Measurements from ENCODE around the gene ZNF850. TPM values are rescaled to one million over a fixed set of nuclear protein-coding genes. Genes with fewer than 3 reads are reported as not detected.
A peak's percentile ranks its signal among the peaks of the same experiment; 100 is the strongest.

Gene ZNF850
- polyA plus RNA-seq, 12 donors = 1.0 to 2.7 (median 1.7) TPM; not detected in 1

DNA sequence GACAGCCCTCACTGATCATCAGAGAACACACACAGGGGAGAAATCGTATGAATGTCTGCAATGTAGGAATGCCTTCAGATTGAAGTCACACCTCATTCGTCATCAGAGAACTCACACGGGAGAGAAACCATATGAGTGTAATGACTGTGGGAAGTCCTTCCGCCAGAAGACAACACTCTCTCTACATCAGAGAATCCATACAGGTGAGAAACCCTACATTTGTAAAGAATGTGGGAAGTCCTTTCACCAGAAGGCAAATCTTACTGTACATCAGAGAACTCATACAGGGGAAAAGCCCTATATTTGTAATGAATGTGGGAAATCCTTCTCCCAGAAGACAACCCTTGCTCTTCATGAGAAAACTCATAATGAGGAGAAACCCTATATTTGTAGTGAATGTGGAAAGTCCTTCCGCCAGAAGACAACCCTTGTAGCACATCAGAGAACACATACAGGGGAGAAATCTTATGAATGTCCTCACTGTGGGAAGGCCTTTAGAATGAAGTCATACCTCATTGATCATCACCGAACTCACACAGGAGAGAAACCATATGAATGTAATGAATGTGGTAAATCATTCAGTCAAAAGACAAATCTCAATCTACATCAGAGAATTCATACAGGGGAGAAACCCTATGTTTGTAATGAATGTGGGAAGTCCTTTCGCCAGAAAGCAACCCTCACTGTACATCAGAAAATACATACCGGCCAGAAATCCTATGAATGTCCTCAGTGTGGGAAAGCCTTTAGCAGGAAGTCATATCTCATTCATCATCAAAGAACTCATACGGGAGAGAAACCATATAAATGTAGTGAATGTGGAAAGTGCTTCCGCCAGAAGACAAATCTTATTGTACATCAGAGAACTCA lies 52.7 kb downstream of the ZNF850 start:
- no peak for DNase-seq

DNA sequence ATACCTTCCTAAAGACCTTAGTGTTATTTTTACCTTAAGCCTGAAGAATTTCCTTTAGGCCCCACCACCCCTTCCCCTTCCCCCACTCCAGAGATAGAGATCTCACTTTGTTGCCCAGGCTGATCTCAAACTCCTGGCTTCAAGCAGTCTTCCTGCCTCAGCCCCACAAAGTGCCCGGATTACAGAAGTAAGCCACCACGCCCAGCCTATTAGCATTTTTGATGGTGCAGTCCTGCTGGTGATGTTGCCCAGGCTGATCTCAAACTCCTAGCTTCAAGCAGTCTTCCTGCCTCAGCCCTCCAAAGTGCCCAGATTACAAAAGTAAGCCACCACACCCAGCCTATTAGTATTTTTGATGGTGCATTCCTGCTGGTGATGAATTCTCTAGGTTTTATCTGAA lies 63.2 kb downstream of the ZNF850 start:
- no peak for DNase-seq

DNA sequence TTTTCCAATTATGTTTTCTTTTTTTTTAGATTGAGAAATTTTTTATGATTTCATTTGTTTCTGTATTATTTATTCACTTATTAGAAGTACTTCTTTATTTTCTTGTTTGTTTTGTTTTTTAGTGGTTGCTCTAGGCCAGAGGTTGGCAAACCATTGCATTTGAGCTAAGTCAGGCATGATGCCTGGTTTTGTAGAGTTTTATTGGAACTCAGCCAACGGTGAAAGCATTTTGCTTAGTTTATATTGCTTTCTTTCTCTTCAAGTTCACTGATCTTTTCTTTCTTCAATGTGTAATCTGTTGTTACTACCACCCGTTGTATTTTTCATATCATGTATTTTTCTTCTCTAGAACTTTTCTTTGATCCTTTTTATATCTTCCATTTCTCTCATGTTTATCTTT lies 65.5 kb downstream of the ZNF850 start:
- no peak for DNase-seq

DNA sequence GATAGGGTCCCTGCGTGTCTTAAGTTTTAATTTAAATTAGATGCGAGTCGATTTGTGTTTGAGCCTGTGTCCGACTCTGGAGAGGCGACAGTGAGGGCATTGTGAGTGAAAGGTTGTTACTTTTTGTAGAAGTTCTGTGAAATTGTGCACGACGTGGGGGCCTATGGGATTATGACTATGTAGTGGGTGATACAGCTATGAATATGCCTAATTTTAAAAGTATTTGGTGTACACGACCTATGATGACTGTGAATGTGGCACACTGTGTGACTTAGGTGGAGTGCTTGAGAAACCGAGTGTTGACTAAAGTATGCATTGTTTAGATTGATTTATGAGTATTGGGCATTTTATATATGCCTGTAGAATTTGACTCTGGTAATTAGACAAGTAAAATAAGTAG lies 84.5 kb downstream of the ZNF850 start:
- DNase-seq = no peak

DNA sequence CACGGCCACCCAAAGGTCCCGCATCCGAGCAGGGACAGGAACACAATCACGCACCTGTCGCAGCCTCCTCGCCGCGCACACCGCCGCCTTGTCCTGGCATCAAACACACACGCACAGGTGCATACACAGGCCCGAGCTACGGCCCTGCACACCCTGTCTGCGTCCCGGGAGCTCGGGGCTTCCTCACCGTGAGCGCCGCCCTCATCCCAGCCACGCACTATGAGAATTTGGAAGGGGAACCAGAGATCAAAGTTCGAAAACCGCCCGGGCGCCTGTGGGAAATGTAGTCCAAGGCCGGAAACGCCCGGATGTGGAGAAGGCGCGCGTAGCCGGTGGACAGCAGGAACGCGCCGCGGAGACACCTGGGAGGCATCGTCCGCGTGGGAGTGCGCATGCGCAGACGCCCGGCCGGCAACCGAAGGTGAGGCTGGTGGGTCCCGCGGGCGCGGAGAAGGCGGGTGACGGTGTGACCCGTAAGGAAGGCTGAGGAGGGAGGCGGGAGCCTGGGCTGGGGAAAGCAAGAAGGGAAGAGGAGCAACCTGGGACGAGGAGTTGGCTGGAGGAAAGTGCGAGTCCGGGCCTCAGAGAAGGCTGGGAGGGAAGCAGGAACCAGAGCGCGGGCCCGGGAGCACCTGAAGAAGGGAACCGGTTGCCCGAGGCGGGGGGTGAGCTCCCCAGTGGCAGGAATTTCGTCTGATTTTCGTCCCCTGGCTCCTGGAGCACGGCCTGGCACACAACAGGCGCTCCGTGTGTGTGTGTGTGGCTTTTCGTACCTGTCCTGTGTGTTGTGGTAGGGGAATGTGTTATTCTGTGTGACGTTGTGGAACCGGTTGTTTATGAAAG lies 85.2 kb downstream of the ZNF850 start, which contains the start of gene ZNF567:
ZNF567 (plus strand) TSS at position 399 of the 843 bp plus-strand sequence. CDS start 7,256 bp downstream, outside the sequence.
- peak; percentile 96 for DNase-seq

DNA sequence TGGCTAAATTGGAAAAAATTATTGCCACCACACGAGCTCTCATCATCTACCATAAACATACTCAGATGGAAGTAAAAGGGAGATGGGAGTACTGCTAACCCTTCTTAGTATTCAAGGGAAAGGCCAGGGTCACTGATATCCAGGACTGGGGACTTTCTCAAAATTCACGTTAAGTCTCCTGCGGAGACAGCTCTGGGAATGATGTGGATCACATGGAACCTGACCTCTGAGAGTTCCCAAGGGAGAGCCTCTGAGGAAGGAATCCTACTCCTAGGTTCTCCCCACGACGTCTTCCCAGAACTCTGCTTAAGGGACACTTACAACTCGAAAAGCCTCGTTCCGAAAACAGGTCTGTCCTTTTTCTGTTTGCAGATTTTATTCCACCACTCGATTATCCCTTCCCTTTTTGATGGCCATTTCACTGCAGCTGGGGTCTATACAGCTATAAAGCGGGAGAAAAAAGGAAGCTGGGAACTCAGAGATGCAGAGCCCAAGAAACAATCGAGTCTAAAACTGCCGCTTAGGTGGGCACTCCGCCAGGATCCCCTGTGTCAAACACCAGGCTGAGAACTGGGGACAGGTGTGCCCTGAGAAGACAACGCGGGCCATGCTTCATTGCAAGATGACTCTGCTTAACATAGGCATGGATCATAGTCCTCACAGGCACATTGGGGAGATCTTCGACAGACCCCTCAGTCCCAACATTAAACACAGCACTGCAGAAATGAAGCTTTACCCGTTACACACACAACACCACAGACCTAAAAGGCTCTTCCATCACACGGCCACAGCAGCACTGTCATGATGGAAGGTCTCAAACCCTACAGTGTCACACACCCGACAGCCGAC lies 86.0 kb downstream of the ZNF850 start:
- peak; percentile 45 for DNase-seq

DNA sequence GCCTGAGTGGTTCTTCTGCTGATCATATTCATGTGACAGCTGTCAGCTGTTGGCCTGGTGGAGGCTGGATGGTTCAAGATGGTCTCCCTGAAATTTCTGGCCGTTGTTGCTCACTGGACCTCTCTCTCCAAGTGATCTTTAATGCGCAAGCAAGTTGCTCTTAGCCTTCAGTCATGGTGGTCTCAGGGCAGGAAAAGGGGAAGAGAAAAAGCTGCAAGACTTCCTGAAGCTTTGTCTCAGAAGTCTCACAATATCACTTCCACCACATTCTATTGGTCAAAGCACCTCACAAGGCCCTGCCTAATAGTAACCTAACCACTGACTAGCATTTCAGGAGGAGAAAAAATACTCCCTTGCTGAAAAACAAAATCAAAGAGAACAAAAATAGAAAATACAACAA lies 86.8 kb downstream of the ZNF850 start:
- no peak for DNase-seq

DNA sequence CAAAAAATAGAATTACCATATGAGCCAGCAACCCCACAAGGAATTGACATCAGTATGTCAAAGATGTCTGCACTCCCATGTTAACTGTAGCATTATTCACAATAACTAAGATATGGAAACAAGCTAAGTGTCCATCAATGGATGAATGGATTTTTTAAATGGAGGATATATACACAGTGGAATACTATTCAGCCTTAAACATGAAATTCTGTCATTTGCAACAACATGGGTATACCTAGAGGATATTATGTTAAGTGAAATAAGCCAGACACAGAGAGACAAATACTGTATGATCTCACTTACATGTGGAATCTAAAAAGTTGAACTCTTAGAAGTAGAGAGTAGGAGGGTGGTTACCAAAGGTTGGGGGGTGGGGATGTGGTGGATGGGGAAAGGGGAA lies 93.2 kb downstream of the ZNF850 start:
- DNase-seq = no peak

DNA sequence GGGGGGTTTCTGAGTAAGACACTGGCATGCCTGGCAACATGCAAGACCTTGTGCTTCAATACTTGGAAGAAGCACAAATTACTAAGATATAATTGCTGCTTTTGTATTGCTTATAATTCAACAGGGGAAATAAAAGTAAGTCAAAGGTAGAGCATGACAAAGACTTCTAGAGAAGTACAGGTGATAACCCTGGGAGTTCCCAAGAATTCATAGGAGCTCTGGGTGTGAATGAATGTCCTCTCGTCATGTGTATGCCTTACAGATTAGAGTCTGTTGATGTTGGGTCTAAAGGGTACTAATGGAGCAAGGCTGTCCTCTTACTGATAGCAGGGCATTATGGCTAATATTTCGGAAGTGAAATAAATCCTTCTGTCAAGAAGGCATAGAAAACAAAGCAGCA lies 98.4 kb downstream of the ZNF850 start:
- no peak for DNase-seq

DNA sequence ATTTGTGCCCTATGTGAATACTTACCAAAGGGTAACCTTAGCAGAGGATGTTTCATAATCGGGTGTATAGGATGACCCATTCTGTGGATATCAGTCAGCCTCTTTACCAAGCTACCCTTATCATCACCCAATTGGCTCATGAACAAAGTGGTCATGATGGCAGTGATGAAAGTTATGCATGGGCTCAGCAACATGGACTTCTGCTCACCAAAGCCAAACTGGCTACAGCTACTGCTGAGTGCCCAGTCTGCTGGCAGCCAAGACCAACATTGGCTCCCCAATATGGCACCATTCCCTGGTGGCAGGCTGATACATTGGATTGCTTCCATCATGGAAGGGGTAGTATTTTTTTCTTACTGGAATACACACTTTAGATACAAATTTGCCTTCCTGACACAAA lies 100.2 kb downstream of the ZNF850 start:
- no peak for DNase-seq

DNA sequence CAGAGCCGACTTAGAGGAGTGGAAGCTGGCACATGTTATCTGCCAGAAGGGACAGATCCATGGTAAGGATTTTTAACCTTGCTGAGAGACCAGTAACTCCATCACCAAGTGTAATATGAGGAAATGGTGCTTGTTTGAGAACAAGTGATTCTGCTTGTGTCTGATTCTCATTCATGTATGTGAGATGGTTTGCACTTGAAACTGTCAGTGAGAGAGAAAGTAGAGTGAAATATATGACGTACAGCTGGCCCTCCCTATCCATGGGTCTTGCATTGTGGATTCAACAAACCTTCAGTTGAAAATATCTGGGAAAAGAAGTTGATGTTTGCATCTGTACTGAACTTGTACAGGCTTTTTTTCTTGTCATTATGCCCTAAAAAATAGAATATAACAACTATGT lies 104.0 kb downstream of the ZNF850 start:
- no peak for DNase-seq

DNA sequence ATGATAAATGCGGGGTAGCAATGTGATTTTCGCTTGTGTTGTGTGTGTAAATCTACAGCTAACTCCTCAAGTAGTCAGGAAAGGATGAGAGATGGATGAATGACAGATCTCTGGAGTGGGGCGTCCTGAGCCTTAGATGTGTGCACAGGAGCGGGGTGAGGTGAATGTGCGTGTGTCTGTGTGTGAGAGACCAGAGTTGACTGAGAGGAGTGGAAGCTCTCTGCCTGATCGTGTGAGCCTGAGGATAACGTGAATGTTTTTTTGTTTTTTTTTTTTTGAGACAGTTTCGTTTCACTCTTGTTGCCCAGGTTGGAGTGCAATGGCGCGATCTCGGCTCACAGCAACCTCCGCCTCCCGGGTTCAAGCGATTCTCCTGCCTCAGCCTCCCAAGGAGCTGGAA lies 106.8 kb downstream of the ZNF850 start:
- DNase-seq = no peak

Other genes with a start within 250 kb of the ZNF850 start
- 10 to 100 TPM in 10 of 12 donors, 1 to 10 TPM in 1, not detected in 1; 9.8 to 21.6 (median 14.7) TPM for gene ZNF260, start 244.5 kb downstream of the ZNF850 start, polyA plus RNA-seq (ENCODE audit: insufficient read length in 12 of 12)
- 10 to 100 TPM in 11 of 12 donors, not detected in 1; 10.9 to 25.4 (median 18.6) TPM for gene ZNF529, start 199.5 kb downstream of the ZNF850 start, polyA plus RNA-seq (ENCODE audit: insufficient read length in 12 of 12)
- gene ZNF382, start 167.5 kb downstream of the ZNF850 start, polyA plus RNA-seq (ENCODE audit: insufficient read length in 12 of 12) = 10 to 100 TPM in 5 of 12 donors, 1 to 10 TPM in 6, not detected in 1; 5.6 to 13.9 (median 9.7) TPM
- 10 to 100 TPM in 5 of 12 donors, 1 to 10 TPM in 6, not detected in 1; 5.5 to 16.2 (median 9.3) TPM for gene ZNF461, start 106.0 kb downstream of the ZNF850 start, polyA plus RNA-seq (ENCODE audit: insufficient read length in 12 of 12)
- gene ZNF567, start 85.2 kb downstream of the ZNF850 start, polyA plus RNA-seq (ENCODE audit: insufficient read length in 12 of 12) = 10 to 100 TPM in 2 of 12 donors, 1 to 10 TPM in 8, not detected in 2; 6.4 to 11.3 (median 8.9) TPM
- 10 to 100 TPM in 1 of 12 donors, 1 to 10 TPM in 9, not detected in 2; 6.0 to 10.1 (median 8.0) TPM for gene ZNF790, start 65.6 kb upstream of the ZNF850 start, polyA plus RNA-seq (ENCODE audit: insufficient read length in 12 of 12)
- 10 to 100 TPM in 3 of 12 donors, 1 to 10 TPM in 8, not detected in 1; 5.4 to 27.9 (median 8.9) TPM for gene ZNF345, start 78.1 kb upstream of the ZNF850 start, polyA plus RNA-seq (ENCODE audit: insufficient read length in 12 of 12)
- gene ZNF829, start 143.5 kb upstream of the ZNF850 start, polyA plus RNA-seq (ENCODE audit: insufficient read length in 12 of 12) = 1 to 10 TPM in 11 of 12 donors, not detected in 1; 4.0 to 6.9 (median 4.7) TPM
- 10 to 100 TPM in 11 of 12 donors, not detected in 1; 23.1 to 56.4 (median 43.1) TPM for gene ZNF568, start 143.5 kb upstream of the ZNF850 start, polyA plus RNA-seq (ENCODE audit: insufficient read length in 12 of 12)